CD4-positive, alpha-beta T cell (primary cell): ENCODE data around the gene CCDC102B. TPM values are rescaled to one million over a fixed set of nuclear protein-coding genes. Genes with fewer than 3 reads are reported as not detected.

Experiments
- ATAC-seq: fragments of 200-7000 bp; cut with Tn5 transposase; one replicate; pipeline ENCODE4 v1.10.0; 2022; ENCODE audit warnings: mild to moderate bottlenecking; ENCODE audit not compliant: poor library complexity
- CTCF ChIA-PET: fragments of 350-600 bp; sonication (Branson Sonifier 250); formaldehyde crosslinking; loops from one replicate; lab custom pipeline; 2021; ENCODE audit warnings: antibody characterized with exemption, inconsistent platforms; lab: Charles Lee
- POLR2A ChIA-PET: fragments of 350-600 bp; sonication (Branson Sonifier 250); formaldehyde crosslinking; loops from one replicate; lab custom pipeline; 2021; ENCODE audit warnings: antibody characterized with exemption, inconsistent platforms; lab: Charles Lee
- DNase-seq, 14 experiments: peaks; one replicate each; pipeline ENCODE4 v3.0.0-alpha.2; 2013 to 2020; ENCODE audit warnings: mixed read lengths in 2 of 14
- H3K27ac ChIP-seq, 2 donors: one replicate each; pipeline versions ENCODE4 v1.5.1 to v1.7.0; 2013; ENCODE audit warnings: low read length in 2 of 2, low read depth in 1 of 2, mild to moderate bottlenecking in 1 of 2
- H3K27me3 ChIP-seq, 2 experiments: 1 replicate in 1 of 2; 2 replicates in 1 of 2; pipeline versions ENCODE4 v1.6.1 to v1.7.0; 2013; ENCODE audit warnings: low read length in 2 of 2, control low read depth in 1 of 2, mild to moderate bottlenecking in 1 of 2, moderate library complexity in 1 of 2; ENCODE audit not compliant: insufficient read depth in 2 of 2, control insufficient read depth in 1 of 2
- H3K36me3 ChIP-seq: one replicate; pipeline ENCODE4 v1.6.1; 2013; ENCODE audit warnings: low read length, control low read depth; ENCODE audit not compliant: insufficient read depth
- H3K4me1 ChIP-seq: one replicate; pipeline ENCODE4 v1.6.1; 2013; ENCODE audit warnings: low read length, control low read depth; ENCODE audit not compliant: insufficient read depth
- H3K4me3 ChIP-seq: one replicate; pipeline ENCODE4 v1.5.1; 2013; ENCODE audit warnings: mild to moderate bottlenecking, low read length, moderate library complexity
- H3K9me3 ChIP-seq, 2 experiments: 1 replicate in 1 of 2; 2 replicates in 1 of 2; pipeline versions ENCODE4 v1.6.1 to v1.7.0; 2013; ENCODE audit warnings: low read length in 2 of 2, mild to moderate bottlenecking in 2 of 2, control low read depth in 1 of 2, moderate library complexity in 1 of 2; ENCODE audit not compliant: control insufficient read depth in 1 of 2, insufficient read depth in 1 of 2
- H3K27ac Mint-ChIP-seq: one replicate; pipeline ENCODE4 v1.8.0; 2020; ENCODE audit warnings: mixed read lengths
- H3K27me3 Mint-ChIP-seq: one replicate; pipeline ENCODE4 v1.8.0; 2021; ENCODE audit warnings: mixed read lengths
- H3K36me3 Mint-ChIP-seq: one replicate; pipeline ENCODE4 v1.8.0; 2021; ENCODE audit warnings: low read depth, mixed read lengths
- H3K4me1 Mint-ChIP-seq: one replicate; pipeline ENCODE4 v1.8.0; 2021; ENCODE audit warnings: low read depth, mixed read lengths
- H3K4me3 Mint-ChIP-seq: one replicate; pipeline ENCODE4 v1.8.0; 2020; ENCODE audit warnings: mild to moderate bottlenecking, mixed read lengths
- H3K9me3 Mint-ChIP-seq: one replicate; pipeline ENCODE4 v1.8.0; 2020; ENCODE audit warnings: mixed read lengths
- intact Hi-C, 2 experiments: fragments of 100-400 bp; cut with DNase I in 1 of 2; cut with micrococcal nuclease in 1 of 2; formaldehyde crosslinking; loops; one replicate each; pipeline versions ENCODE4 v1.15.1 to v1.9.0; 2023 to 2025; cut with DNase I, micrococcal nuclease
- total RNA-seq, 174 experiments: library from RNA in 2 of 174; stranded (reverse) in 2 of 174; gene quantifications; one replicate each; pipeline ENCODE4 v1.2.3 and lab custom pipeline; 2021 to 2026
- TF ChIP-seq, protein P1 (sequence below): fragments of 200-600 bp; IDR thresholded peaks from one replicate; pipeline ENCODE4 v1.8.0; 2022; ENCODE audit warnings: antibody characterized with exemption, mild to moderate bottlenecking

CCDC102B gene
- total RNA-seq, 2 experiments from 2014 or later = 2.6 to 3.0 TPM

- Mint-ChIP-seq H3K36me3 (no peaks in the 10 kb centered on the region), H3K4me1 (no peaks in the 10 kb centered on the region), H3K27me3 (no peaks in the 10 kb centered on the region), H3K27ac (no peak overlapping the region), H3K4me3 (no peak overlapping the region), H3K9me3 (no peaks in the 10 kb centered on the region)
- H3K27ac ChIP-seq = no peak overlapping the region
- ChIA-PET CTCF (interaction anchor here (1.4 kb wide), 1 partner anchor 15 kb away, joined by 4 read pairs; no protein-coding TSS in a partner anchor), POLR2A (no interaction called here)
- TF ChIP-seq, protein P1, sequence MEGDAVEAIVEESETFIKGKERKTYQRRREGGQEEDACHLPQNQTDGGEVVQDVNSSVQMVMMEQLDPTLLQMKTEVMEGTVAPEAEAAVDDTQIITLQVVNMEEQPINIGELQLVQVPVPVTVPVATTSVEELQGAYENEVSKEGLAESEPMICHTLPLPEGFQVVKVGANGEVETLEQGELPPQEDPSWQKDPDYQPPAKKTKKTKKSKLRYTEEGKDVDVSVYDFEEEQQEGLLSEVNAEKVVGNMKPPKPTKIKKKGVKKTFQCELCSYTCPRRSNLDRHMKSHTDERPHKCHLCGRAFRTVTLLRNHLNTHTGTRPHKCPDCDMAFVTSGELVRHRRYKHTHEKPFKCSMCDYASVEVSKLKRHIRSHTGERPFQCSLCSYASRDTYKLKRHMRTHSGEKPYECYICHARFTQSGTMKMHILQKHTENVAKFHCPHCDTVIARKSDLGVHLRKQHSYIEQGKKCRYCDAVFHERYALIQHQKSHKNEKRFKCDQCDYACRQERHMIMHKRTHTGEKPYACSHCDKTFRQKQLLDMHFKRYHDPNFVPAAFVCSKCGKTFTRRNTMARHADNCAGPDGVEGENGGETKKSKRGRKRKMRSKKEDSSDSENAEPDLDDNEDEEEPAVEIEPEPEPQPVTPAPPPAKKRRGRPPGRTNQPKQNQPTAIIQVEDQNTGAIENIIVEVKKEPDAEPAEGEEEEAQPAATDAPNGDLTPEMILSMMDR = no peak
- no peak for DNase-seq
- no peaks in the 10 kb centered on the region for H3K36me3 ChIP-seq
- no peak for ATAC-seq
- H3K27me3 ChIP-seq = no peaks in the 10 kb centered on the region
- no peaks in the 10 kb centered on the region for H3K9me3 ChIP-seq
- H3K4me1 ChIP-seq = no peaks in the 10 kb centered on the region
- intact Hi-C loops = no loop called here
- H3K4me3 ChIP-seq = no peak overlapping the region
These were observed 171.1 kb downstream of the CCDC102B start for GRCh38 chr18:68969027-68969426.

DNA sequence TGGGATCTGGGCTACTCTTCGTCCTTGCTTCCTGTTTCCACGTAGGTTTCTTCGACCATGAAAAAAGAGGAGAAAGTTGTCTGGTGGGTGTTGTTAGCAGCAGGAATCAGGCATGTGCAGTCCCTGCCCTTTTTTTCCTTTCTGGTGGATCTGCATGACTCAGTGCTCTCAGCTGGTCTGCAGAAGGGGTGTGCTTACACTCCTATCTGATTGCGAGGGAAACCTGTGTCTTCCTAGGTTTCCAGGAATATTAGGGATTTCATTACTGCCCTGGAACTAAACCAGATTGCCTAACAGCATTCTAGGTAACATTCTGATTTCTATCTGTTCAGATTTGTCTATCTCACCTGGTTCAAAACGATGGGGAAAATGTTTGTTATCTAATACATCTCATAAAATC lies 174.3 kb downstream of the CCDC102B start:
- intact Hi-C loops = no loop called here
- Histone ChIP-seq H3K27me3 (no peaks in the 10 kb centered on the region), H3K4me3 (no peak overlapping the region), H3K9me3 (no peaks in the 10 kb centered on the region), H3K36me3 (no peaks in the 10 kb centered on the region), H3K4me1 (no peaks in the 10 kb centered on the region), H3K27ac (no peak overlapping the region)
- ChIA-PET CTCF (no interaction called here), POLR2A (no interaction called here)
- no peaks in the 10 kb centered on the region for H3K4me1 Mint-ChIP-seq
- TF ChIP-seq, protein P1 = no peak
- no peaks in the 10 kb centered on the region for H3K27me3 Mint-ChIP-seq
- no peak overlapping the region for H3K27ac Mint-ChIP-seq
- no peaks in the 10 kb centered on the region for H3K36me3 Mint-ChIP-seq
- H3K9me3 Mint-ChIP-seq = no peaks in the 10 kb centered on the region
- no peak for ATAC-seq
- no peak for DNase-seq
- H3K4me3 Mint-ChIP-seq = no peak overlapping the region

DNA sequence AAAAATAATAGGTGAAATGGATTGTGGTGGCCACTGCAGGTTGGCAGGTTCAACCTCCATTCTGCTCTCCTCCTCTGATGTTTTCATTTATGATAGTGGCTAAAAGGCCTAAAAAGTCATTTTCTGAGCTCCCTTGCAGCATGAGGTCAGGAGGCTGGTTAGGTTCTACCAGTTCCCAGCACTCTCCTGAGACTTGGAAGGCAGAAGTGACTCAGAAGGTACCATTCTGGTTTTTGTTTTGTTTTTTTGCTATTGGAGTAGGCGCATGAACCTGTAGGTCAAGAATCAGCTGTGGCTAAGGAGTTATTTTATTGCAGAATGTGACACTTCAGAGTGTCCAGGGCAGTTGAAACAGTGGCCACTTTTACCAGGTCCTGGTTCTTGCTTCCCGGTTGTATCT lies 181.9 kb downstream of the CCDC102B start:
- DNase-seq (no peak), ATAC-seq (no peak)
- ChIA-PET CTCF (no interaction called here), POLR2A (no interaction called here)
- H3K4me1 Mint-ChIP-seq = no peaks in the 10 kb centered on the region
- no peaks in the 10 kb centered on the region for H3K27me3 Mint-ChIP-seq
- intact Hi-C loops = no loop called here
- no peak overlapping the region for H3K27ac Mint-ChIP-seq
- no peak overlapping the region for H3K27ac ChIP-seq
- no peaks in the 10 kb centered on the region for H3K36me3 Mint-ChIP-seq
- no peaks in the 10 kb centered on the region for H3K9me3 Mint-ChIP-seq
- TF ChIP-seq, protein P1 = no peak
- H3K4me3 Mint-ChIP-seq = no peak overlapping the region
- no peaks in the 10 kb centered on the region for H3K4me1 ChIP-seq
- H3K9me3 ChIP-seq = no peaks in the 10 kb centered on the region
- H3K36me3 ChIP-seq = no peaks in the 10 kb centered on the region
- no peaks in the 10 kb centered on the region for H3K27me3 ChIP-seq
- no peak overlapping the region for H3K4me3 ChIP-seq
